ENCODE measurements around the gene SETD2. TPM values are rescaled to one million over a fixed set of nuclear protein-coding genes. Genes with fewer than 3 reads are reported as not detected.

Gene SETD2
- total RNA-seq, 1 donor from 2014 or later = 53.2 TPM

- H3K27me3 Mint-ChIP-seq = no peaks in the 10 kb centered on the region
- no peak overlapping the region for H3K27ac Mint-ChIP-seq
- TF ChIP-seq CTCF (conservative IDR thresholded peaks at IDR 0.05) = no peak
- no peak for DNase-seq (ENCODE audit: extremely low spot score, unreplicated experiment)
- H3K4me3 Mint-ChIP-seq = no peak overlapping the region
- peaks cover 3% of the 10 kb centered on the region for H3K36me3 Mint-ChIP-seq
- peaks cover 4% of the 10 kb centered on the region for H3K4me1 Mint-ChIP-seq (ENCODE audit: unreplicated experiment)
- no peaks in the 10 kb centered on the region for H3K9me3 Mint-ChIP-seq
Observed at GRCh38 chr3:46998852-46999515, 164.9 kb downstream of the SETD2 start.

- no peak for DNase-seq (ENCODE audit: extremely low spot score, unreplicated experiment)
- peaks cover 4% of the 10 kb centered on the region for H3K4me1 Mint-ChIP-seq (ENCODE audit: unreplicated experiment)
- no peaks in the 10 kb centered on the region for H3K9me3 Mint-ChIP-seq
- no peaks in the 10 kb centered on the region for H3K27me3 Mint-ChIP-seq
- peaks cover 3% of the 10 kb centered on the region for H3K36me3 Mint-ChIP-seq
- peak overlapping the region; percentile 27 for H3K27ac Mint-ChIP-seq
- H3K4me3 Mint-ChIP-seq = no peak overlapping the region
- TF ChIP-seq CTCF (conservative IDR thresholded peaks at IDR 0.05) = peak; percentile 81
Observed at GRCh38 chr3:46998121-46998851, 165.6 kb downstream of the SETD2 start.

GRCh38 chr3:46997453-46998091 lies 166.3 kb downstream of the SETD2 start:
- Mint-ChIP-seq H3K27ac (no peak overlapping the region), H3K27me3 (no peaks in the 10 kb centered on the region), H3K4me1 (ENCODE audit: unreplicated experiment) (peaks cover 4% of the 10 kb centered on the region), H3K4me3 (no peak overlapping the region), H3K9me3 (no peaks in the 10 kb centered on the region), H3K36me3 (peaks cover 3% of the 10 kb centered on the region)
- DNase-seq (ENCODE audit: extremely low spot score, unreplicated experiment) = no peak
- no peak for TF ChIP-seq CTCF (conservative IDR thresholded peaks at IDR 0.05)

- Mint-ChIP-seq H3K9me3 (no peaks in the 10 kb centered on the region), H3K36me3 (no peaks in the 10 kb centered on the region), H3K4me1 (ENCODE audit: unreplicated experiment) (peaks cover 4% of the 10 kb centered on the region), H3K27ac (no peak overlapping the region), H3K4me3 (no peak overlapping the region), H3K27me3 (no peaks in the 10 kb centered on the region)
- no peak for TF ChIP-seq CTCF (conservative IDR thresholded peaks at IDR 0.05)
- no peak for DNase-seq (ENCODE audit: extremely low spot score, unreplicated experiment)
Observed at GRCh38 chr3:46996689-46997452, 167.0 kb downstream of the SETD2 start.

- no peaks in the 10 kb centered on the region for H3K27me3 Mint-ChIP-seq
- DNase-seq (ENCODE audit: extremely low spot score, unreplicated experiment) = no peak
- no peaks in the 10 kb centered on the region for H3K36me3 Mint-ChIP-seq
- TF ChIP-seq CTCF (conservative IDR thresholded peaks at IDR 0.05) = no peak
- peaks cover 4% of the 10 kb centered on the region for H3K4me1 Mint-ChIP-seq (ENCODE audit: unreplicated experiment)
- no peaks in the 10 kb centered on the region for H3K9me3 Mint-ChIP-seq
- H3K27ac Mint-ChIP-seq = no peak overlapping the region
- no peak overlapping the region for H3K4me3 Mint-ChIP-seq
Observed at GRCh38 chr3:46995901-46996562, 167.9 kb downstream of the SETD2 start.
